GM10248 (cell line): Measurements from ENCODE around the gene INPP5D.

Source experiments
- CTCF ChIA-PET: fragments of 300-600 bp; sonication (Branson Sonifier 250); formaldehyde crosslinking; extraction: SDS; loops from one replicate; lab custom pipeline; 2021; ENCODE audit warnings: antibody characterized with exemption; lab: Yijun Ruan, JAX
- POLR2A ChIA-PET: fragments of 350-650 bp; sonication (Branson Sonifier 250); formaldehyde crosslinking; extraction: SDS; loops from one replicate; lab custom pipeline; 2020; ENCODE audit warnings: antibody characterized with exemption; lab: Yijun Ruan, JAX
- DNase-seq: peaks from one replicate; pipeline ENCODE4 v3.0.0; 2012; ENCODE audit errors: extremely low spot score
- CTCF ChIP-seq: IDR thresholded peaks from 2 replicates; pipeline ENCODE4 v1.5.1; 2012; ENCODE audit warnings: mild to moderate bottlenecking, low read depth; ENCODE audit errors: extremely low read depth, missing control alignments, control extremely low read depth

INPP5D gene

GRCh38 chr2:233059797-233060500 is at the start of gene INPP5D:
INPP5D (plus strand) TSS chr2:233060342; CDS start chr2:233060479, 137 bp downstream.
- peak; percentile 86 for DNase-seq
- TF ChIP-seq CTCF = no peak
- ChIA-PET CTCF (interaction anchor here (1.0 to 4.7 kb wide), 24 partner anchors 8 to 298 kb away, joined by 3 to 55 read pairs (median 6); partner anchors contain the start of gene ATG16L1), POLR2A (interaction anchor here (0.8 to 3.9 kb wide), 4 partner anchors 10 to 41 kb away, joined by 4 to 28 read pairs (median 8); no protein-coding TSS in a partner anchor)

GRCh38 chr2:233010569-233011267 is 49.4 kb upstream of the INPP5D start:
- ChIA-PET CTCF (interaction anchor here (1.0 to 2.1 kb wide), 2 partner anchors 18 to 44 kb away, joined by 3 to 8 read pairs; no protein-coding TSS in a partner anchor), POLR2A (interaction anchor here (0.6 kb wide), 1 partner anchor 1029 kb away, joined by 3 read pairs; no protein-coding TSS in a partner anchor)
- DNase-seq = no peak
- TF ChIP-seq CTCF = no peak

GRCh38 chr2:233011268-233011650 is 48.9 kb upstream of the INPP5D start:
- ChIA-PET CTCF (interaction anchor here (0.7 to 2.1 kb wide), 3 partner anchors 18 to 50 kb away, joined by 3 to 8 read pairs (median 3); no protein-coding TSS in a partner anchor), POLR2A (no interaction called here)
- TF ChIP-seq CTCF = no peak
- no peak for DNase-seq

GRCh38 chr2:233011702-233012131 is 48.4 kb upstream of the INPP5D start:
- no peak for TF ChIP-seq CTCF
- DNase-seq = no peak
- ChIA-PET CTCF (interaction anchor here (0.7 to 2.1 kb wide), 3 partner anchors 17 to 50 kb away, joined by 3 to 8 read pairs (median 3); no protein-coding TSS in a partner anchor), POLR2A (interaction anchor here (0.6 kb wide), 1 partner anchor 32 kb away, joined by 5 read pairs; no protein-coding TSS in a partner anchor)

GRCh38 chr2:233012301-233012971 is 47.7 kb upstream of the INPP5D start:
- TF ChIP-seq CTCF = no peak
- CTCF ChIA-PET = interaction anchor here (0.7 to 2.1 kb wide), 2 partner anchors 17 to 41 kb away, joined by 3 to 8 read pairs; no protein-coding TSS in a partner anchor
- POLR2A ChIA-PET = interaction anchor here (0.6 kb wide), 1 partner anchor 33 kb away, joined by 5 read pairs; no protein-coding TSS in a partner anchor
- no peak for DNase-seq
